Stimulated activated naive CD4-positive, alpha-beta T cell (primary cell): ENCODE results near the gene PRKAB1.
A peak's percentile ranks its signal among the peaks of the same experiment; 100 is the strongest.
"Not testable (repeated sequence)": the region's sequence is repeated elsewhere in the genome, so short reads cannot be mapped to it uniquely, and the experiment has no call there.

Source experiments
- DNase-seq, 6 experiments: peaks; one replicate each; lab custom pipeline; 2025; lab: John Stamatoyannopoulos, UW

PRKAB1 gene, protein sequence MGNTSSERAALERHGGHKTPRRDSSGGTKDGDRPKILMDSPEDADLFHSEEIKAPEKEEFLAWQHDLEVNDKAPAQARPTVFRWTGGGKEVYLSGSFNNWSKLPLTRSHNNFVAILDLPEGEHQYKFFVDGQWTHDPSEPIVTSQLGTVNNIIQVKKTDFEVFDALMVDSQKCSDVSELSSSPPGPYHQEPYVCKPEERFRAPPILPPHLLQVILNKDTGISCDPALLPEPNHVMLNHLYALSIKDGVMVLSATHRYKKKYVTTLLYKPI

DNA sequence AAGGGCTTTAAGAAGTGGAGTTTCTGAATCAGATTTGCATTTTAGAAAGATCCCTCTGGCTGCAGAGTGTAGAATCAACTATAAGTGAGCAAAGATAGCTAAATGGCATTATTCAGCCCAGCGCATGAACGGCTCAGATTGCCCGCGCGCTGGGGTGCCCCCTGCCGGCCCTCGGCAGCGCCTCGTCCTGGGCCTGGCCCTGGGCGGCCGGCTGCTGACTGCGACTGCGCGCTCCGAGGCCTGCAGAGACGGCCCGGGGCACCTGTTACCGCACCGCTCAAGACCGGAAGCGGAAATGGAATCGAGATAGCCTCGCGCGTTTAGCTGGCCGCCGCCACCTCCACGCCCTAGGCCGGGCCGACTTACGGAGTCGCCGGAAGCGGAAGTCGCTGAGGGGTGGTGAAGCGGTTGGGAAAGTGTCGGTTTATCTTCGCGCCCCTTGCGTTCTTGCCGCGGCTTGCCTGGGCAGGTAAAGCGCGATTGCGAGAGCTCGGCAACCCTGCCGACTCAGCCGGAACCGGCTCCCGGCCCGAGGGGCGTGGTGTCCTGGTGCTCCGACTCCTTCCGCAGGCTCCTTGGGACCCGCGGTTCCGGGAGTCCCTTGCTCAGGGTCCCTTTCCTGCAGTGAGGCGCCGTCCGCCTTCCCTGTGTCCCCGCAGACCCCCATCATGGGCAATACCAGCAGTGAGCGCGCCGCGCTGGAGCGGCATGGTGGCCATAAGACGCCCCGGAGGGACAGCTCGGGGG is at the start of gene PRKAB1:
Gene PRKAB1 (plus strand): TSS at position 557 of the 747 bp plus-strand sequence. CDS start 112 bp downstream, at position 669.
- peak; percentile 79 to 94 (median 92) for DNase-seq

DNA sequence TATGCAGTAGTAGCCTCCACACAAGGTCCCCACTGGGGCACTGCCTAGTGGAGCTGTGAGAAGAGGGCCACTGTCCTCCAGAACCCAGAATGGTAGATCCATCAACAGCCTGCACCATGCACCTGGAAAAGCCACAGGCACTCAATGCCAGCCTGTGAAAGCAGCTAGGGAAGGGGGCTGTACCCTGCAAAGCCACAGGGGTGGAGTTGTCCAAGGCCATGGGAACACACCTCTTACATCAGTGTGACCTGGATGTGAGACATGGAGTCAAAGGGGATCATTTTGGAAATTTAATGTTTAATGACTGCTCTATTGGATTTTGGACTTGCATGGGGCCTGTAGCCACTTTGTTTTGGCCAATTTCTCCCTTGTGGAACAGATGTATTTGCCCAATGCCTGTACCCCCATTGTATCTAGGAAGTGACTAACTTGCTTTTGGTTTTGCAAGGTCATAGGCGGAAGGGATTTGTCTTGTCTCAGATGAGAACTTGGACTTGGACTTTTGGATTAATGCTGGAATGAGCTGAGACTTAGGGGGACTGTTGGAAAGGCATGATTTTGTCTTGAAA is 49.5 kb upstream of the PRKAB1 start:
- not testable (repeated sequence) for DNase-seq

DNA sequence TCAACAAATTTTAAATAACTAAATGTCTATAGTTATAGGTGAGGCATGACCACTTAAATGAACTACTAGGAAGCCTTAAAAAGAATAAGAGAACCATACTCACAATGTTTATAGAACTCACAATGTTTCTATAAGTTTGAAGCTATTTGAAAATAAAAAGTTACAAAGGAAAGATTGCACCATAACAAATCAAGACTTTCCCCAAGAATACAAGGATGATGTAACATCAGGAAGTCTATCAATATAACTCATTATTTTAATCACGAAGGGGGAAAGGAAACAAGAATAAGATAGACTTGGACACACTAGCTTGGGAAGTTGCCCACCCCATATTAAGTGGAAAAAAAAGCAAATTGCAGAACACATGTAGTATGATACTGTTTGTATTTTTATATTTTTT is 47.4 kb upstream of the PRKAB1 start:
- DNase-seq = no peak

DNA sequence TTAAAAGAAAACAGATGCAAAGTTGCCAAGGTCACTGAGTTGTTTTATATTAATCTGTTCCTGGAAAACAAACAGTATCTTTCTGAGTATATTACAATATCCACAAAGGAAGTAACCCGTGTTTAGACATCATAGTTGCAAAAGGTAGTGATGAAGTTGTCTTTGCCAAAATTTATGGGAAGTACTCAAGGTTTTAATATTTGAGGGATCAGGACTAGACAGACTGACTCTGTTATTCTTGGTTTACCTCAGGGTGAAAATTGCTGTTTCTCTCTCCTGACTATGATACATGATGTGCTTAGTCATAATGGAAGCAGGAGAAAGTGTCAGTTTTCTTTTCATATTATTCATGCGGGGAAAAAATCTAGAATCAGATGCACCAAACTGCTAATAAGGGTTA is 46.1 kb upstream of the PRKAB1 start:
- DNase-seq = no peak

DNA sequence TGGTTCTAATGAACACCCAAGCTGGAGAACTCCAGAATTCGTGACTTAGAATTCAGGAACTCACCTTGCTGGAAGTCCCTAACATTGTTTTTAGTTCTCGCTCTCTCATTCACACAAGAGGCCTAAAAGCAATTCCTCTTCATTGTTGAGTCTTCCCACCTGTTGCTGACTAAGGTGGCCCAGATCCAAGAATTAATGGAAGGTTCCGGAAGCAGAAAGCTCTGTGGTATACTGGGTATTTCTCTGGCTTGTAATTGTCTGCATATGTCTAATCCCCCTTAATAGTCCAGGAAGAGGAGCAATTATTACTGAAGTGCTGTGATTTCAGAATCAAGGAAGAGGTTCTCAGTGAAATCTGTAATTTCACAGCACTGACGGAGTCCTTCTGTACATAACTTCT is 43.0 kb upstream of the PRKAB1 start:
- no peak for DNase-seq

DNA sequence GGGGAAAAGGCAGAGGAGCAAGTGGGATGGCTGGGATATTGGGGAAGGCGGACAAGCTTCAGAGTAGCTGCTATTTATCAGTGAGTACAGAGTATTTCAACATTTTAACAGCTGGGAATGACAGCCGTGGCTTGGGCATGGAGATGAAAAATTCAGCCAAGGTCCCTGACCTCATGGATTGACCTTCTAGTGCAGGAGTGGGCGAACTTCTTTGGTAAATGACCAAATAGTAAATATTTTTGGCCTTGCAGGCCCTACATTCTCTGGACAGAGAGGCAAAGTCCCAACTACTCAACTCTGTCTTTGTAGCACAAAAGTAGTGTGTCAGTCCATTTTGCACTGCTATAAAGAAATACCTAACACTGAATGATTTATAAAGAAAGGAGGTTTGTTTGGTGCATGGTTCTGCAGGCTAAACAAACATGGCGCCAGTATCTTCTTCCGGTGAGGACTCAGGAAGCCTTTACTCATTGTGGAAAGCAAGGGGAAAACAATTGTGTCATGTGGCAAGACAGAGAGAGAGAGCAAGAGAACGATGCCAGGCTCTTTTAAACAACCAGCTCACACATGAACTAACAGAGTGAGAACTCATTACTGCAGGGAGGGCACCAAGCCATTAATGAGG is 40.8 kb upstream of the PRKAB1 start:
- DNase-seq = no peak

DNA sequence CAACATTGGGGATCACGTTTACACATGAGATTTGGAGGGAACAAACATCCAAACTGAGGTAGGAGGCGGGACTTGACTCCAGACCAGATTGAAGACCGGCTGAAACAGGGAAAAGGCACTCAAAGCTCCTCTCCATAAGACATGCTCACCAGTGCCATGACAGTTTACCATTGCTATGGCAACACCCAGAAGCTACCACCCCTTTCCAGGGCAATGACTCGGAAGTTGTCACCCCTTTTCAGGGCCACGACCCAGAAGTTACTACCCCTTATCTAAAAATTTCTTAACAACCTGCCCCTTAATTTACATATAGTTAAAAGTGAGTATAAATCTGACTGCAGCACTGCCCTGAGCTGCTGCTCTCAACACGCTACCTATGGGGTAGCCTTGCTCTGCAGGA is 40.2 kb upstream of the PRKAB1 start:
- no peak for DNase-seq

DNA sequence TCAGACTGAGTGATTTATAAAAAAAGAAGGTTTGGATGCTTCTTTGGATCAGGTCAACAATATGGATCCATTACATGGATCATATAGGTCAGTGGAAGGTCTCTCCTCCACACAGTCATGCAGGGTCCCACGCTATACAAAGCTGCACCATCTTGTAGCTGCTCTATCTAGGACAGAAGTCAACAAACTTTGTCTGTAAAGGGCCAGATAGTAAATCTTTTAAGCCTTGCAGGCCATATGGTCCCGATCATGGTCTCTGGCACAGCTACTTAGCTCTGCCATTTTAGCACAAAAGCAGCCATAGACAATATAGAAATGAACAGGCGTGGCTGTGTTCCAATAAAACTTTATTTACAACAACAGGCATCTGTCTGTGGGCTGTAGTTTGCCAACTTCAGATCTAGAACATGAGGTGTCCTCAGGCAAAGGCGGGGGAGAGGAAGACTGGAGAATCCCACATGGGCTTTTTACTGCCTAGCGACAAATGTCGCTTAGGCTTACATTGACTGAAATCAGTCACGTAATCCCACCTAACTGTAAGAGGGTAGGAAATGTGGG is 37.6 kb upstream of the PRKAB1 start:
- no peak for DNase-seq

DNA sequence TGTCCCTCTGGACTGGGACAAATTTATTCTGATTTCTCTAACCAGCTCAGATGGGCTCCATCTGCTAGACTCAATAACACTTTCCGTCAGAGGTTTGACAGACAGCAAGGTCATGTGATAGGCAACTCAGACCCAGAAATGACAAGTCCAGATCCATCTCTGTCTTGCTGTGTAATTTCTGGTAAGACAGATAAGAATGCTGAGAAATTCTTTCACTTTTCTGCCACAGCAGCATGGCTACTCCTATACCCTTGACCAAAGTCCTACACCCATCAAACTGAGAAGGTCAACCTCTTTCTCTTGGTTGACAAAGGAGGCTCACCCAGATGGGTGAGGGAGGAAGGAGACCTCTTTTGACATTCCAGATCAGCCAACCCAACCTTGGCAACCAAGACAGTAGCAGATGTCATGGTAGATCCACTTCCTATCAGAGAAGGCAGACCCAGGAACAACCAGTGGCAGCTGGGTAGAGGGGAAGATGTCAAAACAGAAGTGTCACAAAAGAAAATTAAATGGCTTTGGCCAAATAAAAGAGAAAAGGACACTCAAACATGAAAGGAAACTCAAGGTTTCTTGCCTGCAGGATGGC is 36.9 kb upstream of the PRKAB1 start:
- no peak for DNase-seq

DNA sequence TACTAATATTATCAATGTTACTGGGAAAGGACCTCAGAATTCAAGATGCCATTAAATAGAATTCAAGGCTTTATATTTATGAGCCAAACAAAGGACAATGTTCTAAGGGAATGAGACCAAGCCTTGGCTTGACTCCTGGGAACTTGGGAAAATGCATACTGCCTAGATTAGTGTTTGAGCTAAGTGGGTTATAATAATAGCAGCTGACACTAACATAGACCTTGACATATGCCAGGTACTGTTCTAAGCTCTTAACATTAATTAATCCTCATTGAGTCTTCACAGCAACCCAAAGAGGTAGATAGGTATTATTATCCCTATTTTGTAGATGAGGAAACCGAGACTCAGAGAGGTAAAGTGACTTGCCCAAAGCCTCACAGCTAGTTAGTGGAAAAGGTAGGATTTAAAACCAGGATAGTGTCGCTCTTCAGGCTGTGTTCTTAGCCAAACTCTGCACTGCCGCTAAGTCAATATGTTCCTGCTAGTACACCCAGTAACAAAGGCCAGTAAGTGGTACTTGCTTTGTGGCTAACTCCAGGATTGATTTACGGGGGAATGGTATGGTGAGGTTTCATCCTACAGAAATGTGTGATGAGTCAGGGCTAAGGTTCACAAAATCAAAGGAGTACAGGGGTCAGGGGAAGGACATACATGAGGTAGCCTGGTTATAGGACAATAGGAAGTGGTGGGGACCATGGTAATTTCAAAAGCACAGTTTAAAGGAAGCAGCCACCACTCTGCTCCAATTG is 35.8 kb upstream of the PRKAB1 start:
- no peak for DNase-seq

DNA sequence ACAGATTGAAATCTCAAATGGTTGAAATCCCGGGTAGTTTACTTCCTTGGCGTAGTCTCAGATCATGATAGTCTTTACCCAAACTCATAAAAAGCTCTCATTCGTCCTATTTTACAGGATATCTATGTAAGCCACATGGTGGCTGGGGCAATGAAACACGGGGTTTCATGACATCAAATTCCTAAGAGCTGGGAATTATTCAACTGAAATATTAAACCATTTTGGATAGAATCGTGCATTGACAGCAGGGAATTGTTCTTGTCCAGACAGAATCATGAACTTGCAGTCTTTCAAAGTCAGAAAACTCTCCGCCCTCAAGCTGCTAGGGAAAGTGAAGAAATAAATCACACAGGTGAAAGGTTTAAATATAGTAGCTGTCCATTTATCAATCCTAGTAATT is 33.2 kb upstream of the PRKAB1 start:
- DNase-seq = no peak

DNA sequence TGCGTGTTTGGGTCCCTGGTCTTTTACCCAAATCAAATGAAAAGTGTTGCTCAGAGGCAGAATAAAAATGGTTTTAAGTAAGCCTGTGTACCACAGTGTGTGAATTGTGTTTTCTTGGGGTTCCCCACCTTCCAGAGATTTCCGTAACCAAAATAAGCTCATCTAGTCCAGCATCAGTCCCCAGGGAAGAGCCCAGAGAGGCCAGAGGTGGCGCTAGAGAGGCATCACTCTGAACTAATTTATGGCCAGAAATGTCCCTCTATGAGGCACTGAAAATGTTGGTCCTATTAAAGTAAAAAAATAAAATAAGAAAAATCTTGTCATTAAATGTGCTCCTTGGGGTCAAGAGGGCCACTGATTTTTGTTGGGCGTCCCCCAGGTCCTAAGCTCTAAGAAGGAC is 24.9 kb upstream of the PRKAB1 start:
- no peak for DNase-seq

DNA sequence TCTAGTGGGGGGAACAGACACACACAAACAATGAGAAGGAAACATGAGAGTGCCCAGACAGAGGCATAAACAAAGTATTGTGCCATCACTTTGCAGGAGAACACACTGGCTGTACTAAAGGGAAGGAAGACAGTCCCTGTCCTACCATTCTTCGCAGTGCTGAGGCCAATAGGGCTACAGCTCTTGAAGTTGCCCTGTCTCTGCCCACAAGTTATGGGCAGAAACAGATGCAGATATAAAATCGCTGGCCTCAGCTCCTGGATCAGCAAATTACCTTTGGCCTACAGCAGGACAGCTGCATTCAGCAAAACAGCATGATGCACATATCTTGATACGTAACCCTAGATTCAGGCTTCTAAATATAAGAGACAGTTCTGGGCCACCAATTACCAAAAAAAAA is 23.0 kb upstream of the PRKAB1 start:
- no peak for DNase-seq

DNA sequence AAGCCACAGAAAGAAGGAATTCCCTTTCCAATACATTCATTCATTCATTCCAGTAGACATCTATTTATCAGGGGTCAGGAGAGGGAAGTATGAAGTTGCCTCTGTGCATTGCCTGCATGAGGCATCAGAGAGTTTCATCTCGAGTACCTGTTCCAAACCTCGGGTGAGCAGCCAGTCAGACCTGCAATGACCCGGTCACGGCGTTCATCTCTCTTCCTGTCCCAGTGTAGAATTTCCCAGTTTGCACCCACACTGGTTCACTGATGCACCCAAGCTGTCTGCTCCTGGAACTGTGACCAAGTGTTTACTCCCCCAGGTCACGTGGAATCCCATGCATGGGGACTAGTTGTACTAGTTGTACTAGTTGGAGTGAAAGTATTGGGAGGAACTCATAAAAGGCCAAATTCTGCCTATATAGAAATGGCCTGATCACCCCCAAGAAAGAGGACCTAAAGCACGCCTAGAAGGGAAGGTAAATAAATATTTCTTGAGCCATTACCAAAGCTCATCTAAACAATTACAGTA is 22.3 kb upstream of the PRKAB1 start:
- no peak for DNase-seq

DNA sequence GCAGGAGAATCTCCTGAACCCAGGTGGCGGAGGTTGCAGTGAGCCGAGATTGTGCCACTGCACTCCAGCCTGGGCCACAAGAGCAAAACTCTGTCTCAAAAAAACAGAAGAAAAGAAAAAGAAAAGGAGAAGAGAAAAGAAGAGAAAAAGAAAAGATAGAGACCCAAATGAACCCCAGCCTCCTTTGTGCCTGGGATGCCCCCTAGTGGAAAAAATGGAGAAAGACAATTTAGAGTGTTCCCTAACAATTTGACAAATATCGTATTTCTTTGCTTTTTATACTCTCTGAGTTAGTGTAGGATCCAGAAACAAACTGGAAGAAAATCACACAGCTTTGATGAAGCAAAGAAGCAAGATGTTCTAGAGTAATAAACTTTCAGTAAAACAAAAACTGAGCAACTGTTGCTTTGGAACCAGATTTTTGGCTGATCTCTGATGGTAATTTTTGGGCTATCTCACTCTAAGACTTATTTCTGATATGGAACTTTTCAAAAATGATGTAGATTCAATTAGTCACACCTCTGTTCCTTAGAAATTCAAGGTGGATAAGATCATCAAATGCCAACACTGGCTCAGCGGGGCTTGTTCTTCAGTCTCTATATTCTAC is 18.6 kb upstream of the PRKAB1 start:
- DNase-seq = peak in 1 of 6 experiments; percentile 1

DNA sequence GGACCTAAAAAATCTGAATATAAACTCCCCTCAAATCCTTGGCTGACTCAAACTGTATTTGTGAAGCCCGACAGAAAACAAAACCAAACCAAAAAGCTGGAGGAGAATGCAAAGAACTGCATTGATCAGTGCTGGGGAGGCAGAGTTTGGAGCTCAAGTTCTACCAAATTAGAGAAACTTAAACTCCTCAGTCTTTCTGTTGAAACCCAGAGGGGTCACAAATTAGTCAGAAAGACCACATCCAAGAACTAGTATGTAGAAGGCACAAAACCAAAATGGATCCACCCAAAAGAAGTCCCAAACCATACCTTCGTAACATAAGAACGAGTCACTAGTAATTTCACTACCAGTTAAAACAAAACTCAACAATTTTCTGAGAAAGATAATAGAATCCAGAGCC is 15.3 kb upstream of the PRKAB1 start:
- DNase-seq = no peak

DNA sequence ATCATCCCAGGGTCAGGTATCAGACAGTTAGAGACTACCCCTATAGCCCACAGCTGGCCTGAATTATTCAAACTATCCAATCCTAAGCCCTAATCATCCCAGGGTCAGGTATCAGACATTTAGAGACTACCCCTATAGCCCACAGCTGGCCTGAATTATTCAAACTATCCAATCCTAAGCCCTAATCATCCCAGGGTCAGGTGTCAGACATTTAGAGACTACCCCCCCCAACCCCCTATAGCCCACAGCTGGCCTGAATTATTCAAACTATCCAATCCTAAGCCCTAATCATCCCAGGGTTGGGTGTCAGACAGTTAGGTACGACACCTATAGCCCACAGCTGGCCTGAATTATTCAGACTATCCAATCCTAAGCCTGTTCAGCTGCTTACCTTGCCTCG is 10.9 kb upstream of the PRKAB1 start:
- not testable (repeated sequence) for DNase-seq

DNA sequence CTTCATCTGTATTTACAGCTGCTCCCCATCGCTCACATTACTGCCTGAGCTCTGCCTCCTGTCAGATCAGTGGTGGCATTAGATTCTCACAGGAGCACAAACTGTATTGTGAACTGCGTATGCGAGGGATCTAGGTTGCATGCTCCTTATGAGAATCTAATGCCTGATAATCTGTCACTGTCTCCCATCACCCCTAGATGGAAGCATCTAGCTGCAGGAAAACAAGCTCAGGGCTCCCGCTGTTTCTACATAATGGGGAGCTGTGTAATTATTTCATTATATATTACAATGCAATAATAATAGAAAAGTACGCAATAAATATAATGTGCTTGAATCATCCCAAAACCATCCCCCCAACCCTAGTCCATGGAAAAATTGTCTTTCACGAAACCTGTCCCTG is 9.8 kb upstream of the PRKAB1 start:
- DNase-seq = not testable (repeated sequence)

DNA sequence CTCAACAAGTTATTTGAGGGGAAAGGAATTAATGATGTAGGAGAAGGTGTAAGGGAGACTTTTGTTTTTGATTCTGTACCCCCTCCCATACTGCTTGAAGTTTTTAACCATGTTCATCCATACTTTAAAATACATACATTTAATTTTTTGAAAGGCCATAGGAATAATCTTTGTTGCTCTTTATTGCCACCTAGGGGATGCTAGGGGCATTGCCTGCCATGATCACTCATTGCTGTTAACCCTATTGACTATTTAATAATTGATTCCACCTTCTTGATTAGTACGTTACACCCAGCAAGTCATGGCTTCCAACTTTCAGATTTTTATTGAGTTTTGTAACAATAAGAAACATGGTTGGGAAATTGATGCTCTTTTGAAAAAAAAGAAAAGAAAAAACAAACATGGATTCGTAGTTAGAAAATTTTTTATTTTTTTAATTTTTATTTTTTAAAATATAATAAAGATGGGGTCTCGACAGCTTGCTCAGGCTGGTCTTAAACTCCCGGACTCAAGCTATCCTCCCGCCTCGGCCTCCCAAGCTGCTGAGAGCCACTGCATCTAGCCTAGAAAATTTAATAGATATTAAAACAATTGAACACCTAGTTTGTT is 8.5 kb upstream of the PRKAB1 start:
- DNase-seq = peak in 5 of 6 experiments; percentile 7 to 52 (median 42)

DNA sequence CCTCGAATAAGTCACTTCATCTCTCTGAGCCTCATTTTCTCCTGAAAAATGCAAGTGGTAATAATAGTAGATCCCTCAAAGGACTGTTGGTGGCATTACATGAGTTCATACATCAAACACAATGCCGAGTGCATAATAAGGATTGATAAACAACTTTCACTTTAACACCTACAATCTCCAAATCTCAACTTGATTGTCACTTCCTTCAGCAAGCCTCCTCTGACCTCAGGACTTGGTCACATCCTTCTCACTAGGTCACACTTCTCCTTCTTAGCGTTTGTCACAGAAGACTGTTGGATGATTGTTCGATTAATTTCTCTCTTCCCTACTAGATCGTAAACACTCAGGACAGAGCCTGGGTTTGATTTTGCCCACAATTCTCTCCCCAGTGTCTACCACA is 7.9 kb upstream of the PRKAB1 start:
- DNase-seq = no peak
